Smooth muscle cell of the brain vasculature (primary cell): ENCODE measurements around the gene CIDEC.
"Not testable (repeated sequence)": the region's sequence is repeated elsewhere in the genome, so short reads cannot be mapped to it uniquely, and the experiment has no call there.

ENCODE experiments used
- DNase-seq: peaks from one replicate; pipeline ENCODE4 v3.0.0-alpha.2; 2012; ENCODE audit warnings: low read depth, low spot score

CIDEC gene

DNA sequence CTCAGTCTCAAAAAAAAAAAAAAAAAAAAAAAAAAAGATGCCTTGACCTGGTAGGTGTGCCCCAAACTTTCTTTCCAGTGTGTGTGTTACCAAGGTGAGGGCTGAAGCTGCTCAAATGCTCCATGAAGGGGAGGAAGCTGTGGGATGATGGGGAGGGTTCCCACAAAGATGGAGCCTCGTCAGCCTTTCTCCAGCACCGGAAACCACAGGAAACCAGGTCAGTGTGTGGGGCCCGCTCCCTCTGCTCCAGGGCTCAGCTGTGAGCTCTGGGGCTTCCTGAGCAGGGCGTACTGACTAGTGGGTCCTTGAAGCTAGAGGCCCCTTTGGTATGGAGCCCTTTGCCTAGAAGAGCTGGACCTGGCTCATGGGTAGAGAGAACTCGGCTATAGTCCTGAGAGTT is 21.9 kb upstream of the CIDEC start:
- no peak for DNase-seq

DNA sequence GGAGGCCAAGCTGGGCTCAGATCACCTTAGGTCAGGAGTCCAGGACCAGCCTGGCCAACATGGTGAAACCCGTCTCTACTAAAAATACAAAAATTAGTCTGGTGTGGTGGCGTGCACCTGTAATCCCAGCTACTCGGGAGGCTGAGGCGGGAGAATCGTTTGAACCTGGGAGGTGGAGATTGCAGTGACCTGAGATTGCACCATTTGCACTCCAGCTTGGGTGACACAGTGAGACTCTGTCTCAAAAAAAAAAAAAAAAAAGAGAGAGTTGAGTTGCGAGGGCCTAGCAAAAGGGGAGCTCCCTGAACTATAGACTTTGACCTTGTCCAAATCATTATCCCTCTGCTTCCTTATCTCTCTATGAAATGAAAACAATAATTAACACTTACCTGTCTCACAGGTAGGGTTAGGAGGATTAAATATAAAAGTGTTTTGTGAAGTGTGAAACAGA is 20.9 kb upstream of the CIDEC start:
- DNase-seq, result not testable (repeated sequence)

DNA sequence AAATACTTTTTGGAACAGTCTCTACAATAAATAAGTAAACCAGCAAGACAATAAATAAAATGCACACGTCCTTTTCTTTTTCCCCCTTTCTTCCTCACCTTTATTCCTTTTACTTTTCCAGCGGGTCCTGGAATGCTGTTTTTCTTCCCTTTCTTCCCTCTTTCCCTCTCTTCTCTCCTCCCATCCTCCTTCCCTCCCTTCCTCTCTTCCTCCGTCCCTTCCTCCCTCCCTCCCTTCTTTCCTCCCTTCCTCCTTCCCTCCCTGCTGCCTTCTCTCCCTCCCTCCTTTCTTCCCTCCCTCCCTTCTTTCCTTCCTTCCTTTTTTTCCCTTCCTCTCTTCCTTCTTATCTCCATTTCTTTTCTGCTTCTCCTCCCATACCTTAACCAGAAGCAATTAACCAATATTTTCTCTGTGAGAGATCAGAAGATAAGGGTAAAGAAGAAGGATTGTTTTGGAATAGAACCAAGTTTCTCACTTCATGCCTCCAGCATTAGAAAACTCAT is 19.3 kb upstream of the CIDEC start:
- DNase-seq, result no peak

DNA sequence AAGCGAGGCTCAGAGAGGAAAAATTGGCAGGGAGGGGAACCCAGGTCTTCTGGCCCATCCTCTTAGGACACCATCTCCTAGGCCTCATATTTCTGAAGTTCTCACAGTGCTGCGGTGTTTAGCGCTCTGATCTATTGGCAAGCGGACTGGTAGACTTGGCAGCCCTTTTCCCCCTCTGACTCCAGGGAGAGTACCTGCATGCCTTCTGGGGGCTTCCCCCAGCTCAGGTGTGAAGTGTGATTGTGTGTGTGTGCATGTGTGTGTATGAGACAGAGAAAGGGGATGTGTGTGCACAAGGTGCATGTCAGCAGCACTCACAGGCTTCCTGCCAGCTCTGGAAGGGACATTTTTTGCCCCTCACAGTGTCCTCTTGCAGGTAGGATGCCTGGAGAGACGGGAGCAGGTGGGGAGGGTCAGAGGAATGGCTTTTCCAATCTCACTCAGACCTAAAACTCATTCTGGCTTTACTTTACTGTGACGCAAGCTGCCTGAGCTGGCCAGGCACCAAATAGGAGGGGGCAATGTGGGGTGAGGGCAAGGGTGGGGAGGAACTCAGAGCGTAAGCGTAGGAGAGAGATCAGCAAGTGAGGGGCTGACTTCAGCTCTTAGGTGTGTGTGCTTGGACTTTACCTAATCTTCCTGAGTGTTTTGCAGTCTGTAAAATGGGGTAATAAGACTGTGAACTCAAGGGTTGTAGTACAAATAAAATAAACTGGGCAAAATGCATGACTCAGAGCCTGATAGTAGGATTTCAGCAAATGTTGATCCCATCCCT is 18.6 kb upstream of the CIDEC start:
- DNase-seq, result no peak

DNA sequence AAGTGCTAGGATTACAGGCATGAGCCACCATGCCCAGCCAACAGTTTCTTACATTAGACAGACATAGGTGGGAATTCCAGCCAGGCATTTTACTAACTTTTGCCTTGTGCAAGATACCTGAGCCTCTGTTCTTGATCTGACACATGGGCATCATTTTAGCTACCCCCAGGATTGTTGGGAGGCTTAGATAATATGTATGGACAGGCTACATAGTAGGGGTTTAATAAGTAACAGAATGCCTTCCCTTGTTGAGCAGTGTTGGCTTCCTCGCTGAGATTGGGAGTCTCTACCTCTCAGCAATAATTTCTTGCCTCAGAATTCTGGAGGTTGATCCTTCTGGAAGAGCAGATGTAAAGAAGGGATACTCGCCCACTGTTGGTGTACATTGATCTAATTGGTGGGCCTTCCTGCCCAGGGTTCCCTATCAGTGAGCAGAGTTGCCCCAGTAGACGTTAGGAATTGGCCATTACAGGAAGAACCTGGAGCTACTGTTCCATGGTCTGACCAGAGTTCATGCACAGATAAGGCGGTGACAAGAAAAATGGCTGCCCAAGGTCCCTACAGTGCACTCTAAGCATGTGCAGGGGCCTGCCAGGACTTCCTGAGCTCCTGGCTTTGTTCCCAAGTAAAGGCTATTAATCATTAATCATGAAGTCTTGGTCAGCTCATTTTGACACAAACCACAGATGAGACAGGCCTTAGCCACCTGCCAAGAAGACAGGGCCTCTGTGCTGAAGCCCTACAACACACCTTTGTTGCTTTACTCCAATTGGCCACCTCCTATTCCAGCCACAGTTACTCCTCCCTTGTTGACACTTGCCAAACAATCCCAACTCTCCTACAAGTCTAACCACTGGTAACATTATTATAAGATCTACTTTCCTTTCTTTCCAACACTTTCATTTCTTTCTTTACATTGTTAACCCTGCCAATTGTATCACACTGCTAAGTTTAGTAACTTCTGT is 17.6 kb upstream of the CIDEC start:
- no peak for DNase-seq

DNA sequence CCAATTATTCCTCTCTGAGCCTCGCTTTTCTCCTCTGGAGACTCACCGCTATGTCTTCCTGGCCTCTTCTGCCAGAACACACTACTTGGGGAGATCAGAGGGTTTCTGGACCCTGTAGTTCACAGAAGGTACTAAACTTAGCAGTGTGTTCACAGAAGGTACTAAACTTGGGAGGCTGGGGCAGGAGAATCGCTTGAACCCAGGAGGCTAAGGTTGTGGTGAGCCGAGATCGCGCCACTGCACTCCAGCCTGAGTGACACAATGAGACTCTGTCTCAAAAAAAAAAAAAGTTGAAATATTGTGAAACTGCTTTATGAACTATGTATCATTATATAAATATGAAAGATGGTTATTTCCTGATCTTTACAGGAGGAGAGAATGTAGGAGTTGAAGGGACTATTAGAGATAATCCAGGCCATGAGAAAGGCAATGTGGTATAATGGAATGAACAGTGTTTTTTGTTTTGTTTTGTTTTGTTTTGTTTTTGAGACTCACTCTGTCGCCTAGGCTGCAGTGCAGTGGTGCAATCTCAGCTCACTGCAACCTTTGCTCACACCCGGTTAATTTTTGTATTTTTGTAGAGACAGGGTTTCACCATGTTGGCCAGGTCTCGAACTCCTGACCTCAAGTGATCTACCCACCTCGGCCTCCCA is 16.8 kb upstream of the CIDEC start:
- DNase-seq, result not testable (repeated sequence)

DNA sequence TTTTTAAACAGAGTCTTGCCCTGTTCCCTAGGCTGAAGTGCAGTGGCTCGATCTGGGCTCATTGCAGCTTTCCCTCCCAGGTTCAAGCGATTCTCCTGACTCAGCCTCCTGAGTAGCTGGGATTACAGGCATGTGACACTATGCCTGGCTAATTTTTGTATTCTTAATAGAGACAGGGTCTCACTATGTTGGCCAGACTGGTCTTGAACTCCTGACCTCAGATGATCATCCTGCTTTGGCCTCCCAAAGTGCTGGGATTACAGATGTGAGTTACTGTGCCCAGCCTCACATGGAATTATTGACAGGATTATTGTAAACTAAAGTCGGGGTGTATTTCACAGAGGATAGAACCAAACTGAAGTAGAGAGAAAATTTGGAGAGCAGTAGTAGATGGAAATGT is 15.7 kb upstream of the CIDEC start:
- DNase-seq, result not testable (repeated sequence)

DNA sequence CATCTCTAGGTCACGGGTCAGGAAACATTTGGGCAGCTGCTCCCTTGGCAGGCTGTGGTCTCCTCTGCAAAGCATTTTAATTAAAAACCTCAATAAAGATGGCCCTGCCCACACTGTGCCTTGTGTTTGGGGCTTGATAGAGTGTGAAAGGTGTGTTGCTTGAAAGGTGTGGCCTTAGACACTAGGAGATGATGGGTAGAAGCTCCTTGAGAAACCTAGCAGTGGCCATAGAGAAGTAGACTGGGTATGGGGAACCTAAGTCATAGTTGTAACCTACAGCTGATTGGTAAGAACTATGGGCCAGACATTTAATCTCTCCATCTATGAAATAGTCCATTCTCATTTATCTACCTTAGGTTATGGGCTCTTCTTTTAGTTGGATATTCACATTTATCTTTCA is 13.7 kb upstream of the CIDEC start:
- no peak for DNase-seq

DNA sequence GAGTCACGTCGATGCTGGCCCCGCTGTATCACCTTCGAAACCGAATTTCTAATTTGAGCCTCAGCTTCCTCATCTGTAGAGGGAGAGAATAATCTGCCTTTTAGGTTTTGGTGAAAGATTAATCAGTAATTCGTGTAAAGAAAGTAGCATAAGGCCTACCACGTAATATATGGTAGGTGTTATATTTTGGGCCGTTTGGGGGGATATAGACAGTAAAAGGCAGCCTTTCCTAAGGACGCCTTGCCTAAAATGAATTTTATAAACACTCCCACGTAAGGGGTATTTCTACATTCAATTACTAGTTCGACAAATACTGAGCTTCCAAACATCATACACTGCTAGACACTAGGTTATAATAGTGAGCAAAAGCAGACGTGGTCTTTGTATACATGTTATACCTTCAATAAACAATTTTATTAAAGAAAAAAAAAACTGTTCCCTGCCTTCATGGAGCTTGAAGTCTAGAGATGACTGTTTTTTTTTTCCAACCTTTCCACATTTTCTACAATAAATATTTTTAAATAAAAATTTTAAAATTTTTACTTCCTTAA is 11.1 kb upstream of the CIDEC start:
- no peak for DNase-seq

DNA sequence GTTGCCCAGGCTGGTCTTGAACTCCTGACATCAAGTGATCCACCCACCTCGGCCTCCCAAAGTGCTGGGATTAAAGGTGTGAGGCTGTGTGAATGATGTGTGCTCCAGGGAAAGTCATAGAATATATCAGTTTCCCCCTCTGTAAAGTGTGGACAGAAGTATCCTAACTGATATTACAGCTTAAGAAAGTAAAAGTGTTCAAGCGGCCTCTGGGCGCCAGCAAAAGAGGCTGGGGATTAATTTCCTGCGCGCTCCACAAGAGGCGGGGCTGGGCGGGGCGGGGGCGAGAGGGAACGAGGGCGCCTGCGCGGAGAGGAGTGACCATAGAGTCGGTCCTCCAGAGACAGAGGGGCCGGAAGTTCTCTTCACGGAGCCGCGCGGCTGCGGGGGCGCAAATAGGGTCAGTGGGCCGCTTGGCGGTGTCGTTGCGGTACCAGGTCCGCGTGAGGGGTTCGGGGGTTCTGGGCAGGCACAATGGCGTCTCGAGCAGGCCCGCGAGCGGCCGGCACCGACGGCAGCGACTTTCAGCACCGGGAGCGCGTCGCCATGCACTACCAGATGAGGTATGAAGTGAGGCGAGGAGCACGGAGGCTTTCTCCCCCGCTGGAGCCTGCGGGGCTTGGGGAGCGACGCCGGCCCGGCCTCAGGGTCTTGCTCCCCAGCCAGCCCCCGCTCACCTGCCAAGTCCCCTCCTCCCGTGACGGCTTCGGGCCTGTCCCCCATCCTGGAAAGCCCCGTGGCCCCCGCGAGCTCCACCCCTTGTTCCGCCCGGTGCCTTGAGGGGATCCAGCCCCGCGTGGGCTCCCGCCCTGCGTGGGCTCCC is 10.4 kb upstream of the CIDEC start, which contains the start of gene JAGN1:
Gene JAGN1 (plus strand): TSS at position 362 of the 823 bp plus-strand sequence. CDS start 113 bp downstream, at position 475.
- DNase-seq, result peak; percentile 70

DNA sequence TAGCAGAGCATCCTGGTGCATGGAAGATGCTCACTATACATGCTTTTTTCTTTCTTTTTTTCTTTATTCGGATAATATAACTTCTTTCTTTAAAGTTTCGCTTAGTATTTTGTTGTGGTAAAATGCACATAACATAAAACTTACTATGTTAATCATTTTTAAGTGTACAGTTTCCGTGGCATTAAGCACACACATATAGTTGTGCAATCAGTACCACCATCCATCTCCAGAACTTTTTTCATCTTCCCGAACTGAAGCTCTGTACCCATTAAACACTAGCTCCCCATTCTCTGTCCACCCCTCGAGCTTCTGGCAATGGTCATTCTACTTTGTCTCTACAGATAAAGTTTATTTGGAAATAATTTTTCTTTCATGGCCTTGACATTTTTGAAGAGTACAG is 9.4 kb upstream of the CIDEC start:
- no peak for DNase-seq

DNA sequence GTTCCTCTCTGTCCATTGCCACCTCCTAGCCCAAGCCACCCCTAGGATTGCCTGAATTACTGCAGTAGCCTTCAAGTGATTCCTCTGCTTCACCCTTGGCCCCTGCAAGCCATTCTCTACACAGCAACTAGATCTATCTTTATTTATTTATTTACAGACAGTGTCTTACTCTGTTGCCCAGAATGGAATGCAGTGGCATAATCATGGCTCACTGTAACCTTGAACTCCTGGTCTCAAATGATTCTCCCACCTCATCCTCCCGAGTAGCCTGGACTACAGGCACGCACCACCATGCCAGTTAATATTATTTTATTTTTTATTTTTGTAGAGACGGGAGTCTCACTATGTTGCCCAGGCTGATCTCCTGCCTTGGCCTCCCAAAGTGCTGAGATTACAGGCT is 8.5 kb upstream of the CIDEC start:
- no peak for DNase-seq

DNA sequence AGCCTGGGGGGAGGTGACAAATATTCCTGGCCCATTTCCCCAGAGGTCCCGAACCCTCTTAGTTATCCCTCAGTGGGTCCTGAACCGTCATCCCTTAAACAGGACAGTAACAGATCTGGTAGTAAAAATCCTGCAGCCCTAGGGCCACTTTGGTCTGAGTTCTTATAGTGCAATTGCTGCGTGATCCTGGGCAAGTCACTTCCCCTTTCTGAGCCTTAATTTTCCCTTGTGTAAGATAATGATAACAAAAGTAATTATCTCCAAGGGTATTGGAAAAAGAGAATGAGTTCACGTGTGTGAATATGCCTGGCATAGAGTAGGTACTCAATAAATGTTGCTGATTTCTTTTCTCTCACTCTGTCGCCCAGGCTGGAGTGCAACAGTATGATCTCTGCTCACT is 7.4 kb upstream of the CIDEC start:
- no peak for DNase-seq

DNA sequence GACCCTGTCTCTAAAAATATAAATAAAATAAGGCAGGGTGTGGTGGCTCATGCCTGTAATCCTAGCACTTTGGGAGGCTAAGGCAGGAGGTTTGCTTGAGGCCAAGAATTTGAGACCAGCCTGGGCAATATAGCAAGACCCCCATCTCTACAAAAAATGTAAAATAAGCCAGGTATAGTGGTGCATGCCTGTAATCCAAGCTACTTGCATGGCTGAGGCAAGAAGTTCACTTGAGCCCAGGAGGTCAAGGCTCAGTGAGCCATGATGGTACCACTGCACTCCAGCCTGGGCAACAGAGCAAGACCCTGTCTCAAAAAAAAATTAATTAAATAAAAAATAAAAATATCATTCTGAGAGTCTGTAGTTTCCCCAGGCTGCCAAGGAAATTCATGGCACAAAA is 6.3 kb upstream of the CIDEC start:
- no peak for DNase-seq

DNA sequence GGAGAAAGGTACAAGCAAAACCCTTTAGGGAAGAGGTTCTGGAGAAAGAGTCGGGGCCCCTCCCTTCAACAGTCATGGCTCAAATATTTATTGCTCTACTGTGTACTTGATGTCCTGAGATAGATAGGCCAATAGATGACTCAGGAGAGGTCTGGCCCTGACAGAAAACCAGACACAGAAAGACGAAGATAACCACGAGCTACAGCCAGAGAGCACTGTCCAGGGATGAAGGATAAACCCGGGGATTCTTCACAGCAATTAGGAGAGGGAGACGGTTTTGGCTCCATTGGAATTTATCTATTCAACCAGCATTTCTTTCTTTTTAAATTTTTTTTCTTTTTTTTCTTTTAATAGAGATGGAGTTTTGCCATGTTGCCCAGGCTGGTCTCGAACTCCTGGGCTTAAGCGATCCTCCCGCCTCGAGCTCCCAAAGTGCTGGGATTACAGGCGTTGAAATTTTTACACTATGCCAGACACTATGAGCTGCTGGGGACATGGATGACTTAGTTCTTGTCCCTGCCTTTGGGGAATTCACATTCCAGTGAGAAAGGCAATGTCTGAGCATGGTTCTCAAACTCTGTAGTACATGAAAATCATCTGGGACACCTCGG is 4.6 kb upstream of the CIDEC start:
- no peak for DNase-seq

DNA sequence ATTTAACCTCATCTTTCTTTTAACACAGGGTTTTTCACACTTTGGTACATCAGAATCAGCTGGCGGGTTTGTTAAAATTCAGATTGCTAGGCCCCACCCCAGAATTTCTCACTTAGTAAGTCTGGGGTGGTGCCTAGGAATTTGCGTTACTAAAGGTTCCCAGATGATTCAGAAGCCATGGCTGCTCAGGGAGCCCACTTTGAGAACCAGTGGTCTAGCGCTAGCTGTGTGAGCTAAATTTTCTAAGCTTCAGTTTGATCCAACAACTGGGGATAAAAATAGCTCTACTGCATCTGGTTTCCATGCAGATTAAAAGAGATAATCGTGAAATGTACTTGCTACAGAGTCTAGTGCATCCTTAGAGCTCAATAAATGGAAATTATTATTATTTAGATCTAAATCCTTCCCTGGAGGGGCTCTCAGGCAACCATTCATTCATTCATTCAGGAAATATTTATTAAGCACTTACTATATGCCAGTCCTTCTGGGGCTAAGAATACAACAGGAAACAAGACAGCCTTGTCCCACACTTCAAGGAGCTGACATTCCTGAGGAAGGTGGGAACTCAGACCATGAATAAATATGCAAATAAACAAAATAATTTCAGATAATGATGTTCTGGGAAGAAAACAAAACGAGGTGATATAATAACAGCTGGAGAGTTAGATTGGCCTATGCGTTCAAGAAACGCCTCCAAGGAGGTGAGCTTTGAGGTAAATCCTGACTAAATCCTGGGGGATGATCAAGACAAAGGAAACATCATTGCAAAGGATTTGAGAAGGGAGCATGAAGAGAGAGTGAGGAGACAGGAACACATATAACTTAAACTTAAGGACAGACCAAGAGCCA is 3.9 kb upstream of the CIDEC start:
- no peak for DNase-seq

DNA sequence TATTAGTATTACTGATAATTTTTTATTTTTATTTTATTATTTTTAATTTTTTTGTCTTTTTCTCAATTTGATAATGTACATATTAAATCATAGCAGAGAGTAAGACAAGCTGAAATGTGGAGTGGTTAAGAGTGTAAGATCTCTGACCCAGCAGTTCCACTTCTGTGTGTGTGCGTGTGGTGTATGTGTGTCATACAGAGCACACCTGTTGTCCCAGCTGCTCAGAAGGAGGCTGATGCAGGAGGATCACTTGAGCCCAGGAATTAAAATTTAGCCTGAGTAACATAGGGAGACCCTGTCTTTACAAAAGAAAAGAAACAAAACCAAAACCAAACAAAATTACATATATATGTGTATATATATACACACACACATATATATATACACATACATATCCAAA is 1.4 kb upstream of the CIDEC start:
- DNase-seq, result no peak

DNA sequence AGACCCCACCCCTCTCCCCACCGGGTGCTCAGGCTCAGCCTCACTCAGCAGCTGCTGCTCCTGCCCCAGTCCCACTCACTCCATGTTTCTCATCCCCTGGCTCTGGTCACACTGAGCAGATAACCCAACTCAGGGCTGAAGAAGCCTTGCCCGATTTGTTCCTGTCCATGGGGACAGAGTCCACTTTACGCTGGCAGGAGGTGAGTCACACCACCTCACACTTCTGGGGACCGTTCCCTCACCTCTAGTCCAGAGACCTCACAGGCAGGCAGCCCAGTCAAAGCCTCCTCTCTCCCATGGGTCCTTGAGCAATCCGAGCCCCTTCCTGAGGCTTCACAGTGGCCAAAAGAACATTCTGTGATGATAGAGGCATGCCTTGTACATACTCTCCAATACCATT is 1.4 kb downstream of the CIDEC start:
- no peak for DNase-seq

DNA sequence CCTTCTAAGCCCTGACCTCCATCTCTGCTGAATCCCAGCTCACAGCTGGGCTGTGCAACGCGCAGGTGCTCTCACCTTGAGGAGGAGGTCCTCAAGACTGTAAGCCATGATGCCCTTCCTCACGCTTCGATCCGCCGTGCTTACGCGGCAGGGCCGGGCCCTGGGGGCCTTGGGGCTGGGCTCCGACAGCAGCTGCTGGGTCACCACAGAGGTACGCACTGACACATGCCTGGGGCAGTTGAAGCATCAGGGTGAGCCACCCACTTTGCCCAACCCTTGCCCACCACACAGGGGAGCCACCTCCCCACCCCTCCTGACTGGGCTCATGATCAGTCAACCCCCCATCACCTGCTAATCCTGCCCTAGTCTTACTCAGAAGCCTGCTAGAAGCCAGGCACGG is 3.1 kb downstream of the CIDEC start:
- no peak for DNase-seq
